ENCODE data around the gene LMNA. TPM values are rescaled to one million over a fixed set of nuclear protein-coding genes. Genes with fewer than 3 reads are reported as not detected.
A peak's percentile ranks its signal among the peaks of the same experiment; 100 is the strongest.

The LMNA gene
- total and polyA plus RNA-seq, 5 experiments from 2014 or later: 0.62 to 4.0 (median 2.0) TPM

- peak overlapping the region in 2 of 10 donors; percentile 12 to 34 for H3K27ac Mint-ChIP-seq
- no peaks in the 10 kb centered on the region for H3K9me3 Mint-ChIP-seq
- DNase-seq: peak in 1 of 10 donors; percentile 22
- H3K4me3 Mint-ChIP-seq: no peak overlapping the region
- no peaks in the 10 kb centered on the region for H3K36me3 Mint-ChIP-seq
- peaks cover 0 to 2% (median 0%) of the 10 kb centered on the region in 5 donors for H3K27me3 Mint-ChIP-seq
- POLR2A ChIA-PET: interaction anchor here (0.6 to 0.7 kb wide), 2 partner anchors 11 to 366 kb away, joined by 3 to 7 read pairs; no protein-coding TSS in a partner anchor
- H3K4me1 Mint-ChIP-seq: peaks cover 2 to 6% (median 3%) of the 10 kb centered on the region in 4 donors
- peak in 1 of 2 donors; percentile 12 for ATAC-seq
Measured at GRCh38 chr1:156140879-156141707, 26.6 kb downstream of the LMNA start.

- Mint-ChIP-seq H3K36me3 (no peaks in the 10 kb centered on the region), H3K27ac (no peak overlapping the region), H3K4me3 (no peak overlapping the region), H3K4me1 (peaks cover 10 to 28% (median 25%) of the 10 kb centered on the region in 4 donors), H3K9me3 (no peaks in the 10 kb centered on the region), H3K27me3 (peaks cover 0 to 2% (median 0%) of the 10 kb centered on the region in 5 donors)
- POLR2A ChIA-PET: no interaction called here
- ATAC-seq: no peak
- DNase-seq: no peak
Measured at GRCh38 chr1:156143765-156144489, 29.4 kb downstream of the LMNA start.

- POLR2A ChIA-PET: no interaction called here
- no peak for ATAC-seq
- DNase-seq: no peak
- Mint-ChIP-seq H3K4me1 (peaks cover 10 to 33% (median 28%) of the 10 kb centered on the region in 4 donors), H3K27me3 (no peaks in the 10 kb centered on the region), H3K4me3 (no peak overlapping the region), H3K36me3 (no peaks in the 10 kb centered on the region), H3K27ac (peak overlapping the region in 1 of 10 donors; percentile 56), H3K9me3 (no peaks in the 10 kb centered on the region)
Measured at GRCh38 chr1:156144742-156145141, 30.2 kb downstream of the LMNA start.

- Mint-ChIP-seq H3K4me3 (peak overlapping the region in 3 of 10 donors; percentile 62 to 84 (median 66)), H3K4me1 (peaks cover 10 to 40% (median 28%) of the 10 kb centered on the region in 4 donors)
- no peak for ATAC-seq
Measured at GRCh38 chr1:156145650-156146019, 31.1 kb downstream of the LMNA start.

GRCh38 chr1:156146020-156146768 is 31.7 kb downstream of the LMNA start:
- Mint-ChIP-seq H3K9me3 (no peaks in the 10 kb centered on the region), H3K27me3 (no peaks in the 10 kb centered on the region)
- POLR2A ChIA-PET: interaction anchor here (0.6 to 2.2 kb wide), 3 partner anchors 42 to 78 kb away, joined by 3 to 14 read pairs (median 8); partner anchors contain the start of gene PMF1

More at GRCh38 chr1:156145650-156146019, 31.1 kb downstream of the LMNA start:
- peak overlapping the region in 2 of 10 donors; percentile 29 to 61 for H3K27ac Mint-ChIP-seq
- no peaks in the 10 kb centered on the region for H3K9me3 Mint-ChIP-seq
- no peaks in the 10 kb centered on the region for H3K36me3 Mint-ChIP-seq
- DNase-seq: no peak
- POLR2A ChIA-PET: interaction anchor here (0.6 to 1.3 kb wide), 2 partner anchors 42 to 79 kb away, joined by 3 to 8 read pairs; no protein-coding TSS in a partner anchor
- no peaks in the 10 kb centered on the region for H3K27me3 Mint-ChIP-seq

GRCh38 chr1:156146769-156147405 is 32.4 kb downstream of the LMNA start:
- Mint-ChIP-seq H3K27ac (peak overlapping the region in 4 of 10 donors; percentile 29 to 61 (median 48)), H3K4me1 (peaks cover 10 to 50% (median 28%) of the 10 kb centered on the region in 4 donors), H3K4me3 (peak overlapping the region in 1 of 10 donors; percentile 62), H3K36me3 (no peaks in the 10 kb centered on the region), H3K9me3 (no peaks in the 10 kb centered on the region), H3K27me3 (peaks cover 0 to under 1% (median 0%) of the 10 kb centered on the region in 5 donors)
- no peak for DNase-seq
- POLR2A ChIA-PET: interaction anchor here (1.3 to 2.2 kb wide), 2 partner anchors 66 to 78 kb away, joined by 8 to 14 read pairs; partner anchors contain the start of gene PMF1
- peak in 1 of 2 donors; percentile 6 for ATAC-seq

More at GRCh38 chr1:156146020-156146768, 31.7 kb downstream of the LMNA start:
- H3K27ac Mint-ChIP-seq: peak overlapping the region in 9 of 10 donors; percentile 29 to 95 (median 70)
- no peaks in the 10 kb centered on the region for H3K36me3 Mint-ChIP-seq
- H3K4me3 Mint-ChIP-seq: peak overlapping the region; percentile 62 to 86 (median 72)
- H3K4me1 Mint-ChIP-seq: peaks cover 10 to 46% (median 28%) of the 10 kb centered on the region in 4 donors
- DNase-seq (peak in 8 of 10 donors; percentile 23 to 78 (median 58)), ATAC-seq (peak; percentile 70 to 92)

GRCh38 chr1:156148216-156148615 is 33.7 kb downstream of the LMNA start:
- H3K36me3 Mint-ChIP-seq: no peaks in the 10 kb centered on the region
- H3K27ac Mint-ChIP-seq: peak overlapping the region in 9 of 10 donors; percentile 54 to 89 (median 75)
- H3K27me3 Mint-ChIP-seq: peaks cover 0 to 2% (median 0%) of the 10 kb centered on the region in 5 donors
- POLR2A ChIA-PET: interaction anchor here (0.6 to 2.2 kb wide), 5 partner anchors 59 to 133 kb away, joined by 3 to 14 read pairs (median 3); partner anchors contain the start of gene PMF1
- H3K4me3 Mint-ChIP-seq: peak overlapping the region in 8 of 10 donors; percentile 23 to 74 (median 47)
- H3K9me3 Mint-ChIP-seq: no peaks in the 10 kb centered on the region
- DNase-seq: peak in 1 of 10 donors; percentile 13
- peaks cover 10 to 60% (median 32%) of the 10 kb centered on the region in 4 donors for H3K4me1 Mint-ChIP-seq
- ATAC-seq: peak; percentile 5 to 16

- no peaks in the 10 kb centered on the region for H3K36me3 Mint-ChIP-seq
- no peak overlapping the region for H3K4me3 Mint-ChIP-seq
- H3K27ac Mint-ChIP-seq: peak overlapping the region in 1 of 10 donors; percentile 27
- H3K4me1 Mint-ChIP-seq: peaks cover 12 to 69% (median 39%) of the 10 kb centered on the region in 4 donors
- H3K27me3 Mint-ChIP-seq: peaks cover 0 to 2% (median 0%) of the 10 kb centered on the region in 5 donors
- DNase-seq (no peak), ATAC-seq (no peak)
- POLR2A ChIA-PET: interaction anchor here (1.1 to 1.6 kb wide), 2 partner anchors 11 to 63 kb away, joined by 3 to 6 read pairs; partner anchors contain the start of gene PMF1
- H3K9me3 Mint-ChIP-seq: no peaks in the 10 kb centered on the region
Measured at GRCh38 chr1:156149374-156150332, 35.1 kb downstream of the LMNA start.

- peaks cover 12 to 76% (median 42%) of the 10 kb centered on the region in 4 donors for H3K4me1 Mint-ChIP-seq
Measured at GRCh38 chr1:156150333-156151011, 36.0 kb downstream of the LMNA start.

More at GRCh38 chr1:156150333-156151011, 36.0 kb downstream of the LMNA start:
- POLR2A ChIA-PET: interaction anchor here (0.6 to 1.6 kb wide), 2 partner anchors 26 to 62 kb away, joined by 6 read pairs; partner anchors contain the start of gene PMF1
- Mint-ChIP-seq H3K4me3 (no peak overlapping the region), H3K36me3 (no peaks in the 10 kb centered on the region), H3K27ac (no peak overlapping the region), H3K27me3 (peaks cover 0 to 2% (median 0%) of the 10 kb centered on the region in 5 donors), H3K9me3 (no peaks in the 10 kb centered on the region)
- DNase-seq: no peak
- no peak for ATAC-seq

Data from naive thymus-derived CD8-positive, alpha-beta T cell (primary cell).